ENCODE measurements around the gene PADI1.

- no peak for TF ChIP-seq CTCF (IDR thresholded peaks at IDR 0.05; ENCODE audit: low read depth, low read length, missing input control)
- no peak for TF ChIP-seq TAF1 (conservative IDR thresholded peaks at IDR 0.05)
- no peak for TF ChIP-seq RAD21 (IDR thresholded peaks at IDR 0.05)
- no peak for TF ChIP-seq ZBTB33 (IDR thresholded peaks at IDR 0.05)
- TF ChIP-seq MAX (IDR thresholded peaks at IDR 0.05): no peak
- no peak for TF ChIP-seq SP1 (IDR thresholded peaks at IDR 0.05)
- TF ChIP-seq HNF4A (conservative IDR thresholded peaks at IDR 0.05): no peak
- no peak for TF ChIP-seq REST (IDR thresholded peaks at IDR 0.05)
- TF ChIP-seq FOXA1 (IDR thresholded peaks at IDR 0.05): no peak
- no peak for TF ChIP-seq GABPA (IDR thresholded peaks at IDR 0.05 in 1 of 2, conservative IDR thresholded peaks at IDR 0.05 in 1 of 2)
- no peak for TF ChIP-seq YY1 (IDR thresholded peaks at IDR 0.05)
- no peak for TF ChIP-seq NR2F2 (IDR thresholded peaks at IDR 0.05)
These were observed 88.9 kb downstream of the PADI1 start for GRCh38 chr1:17293681-17294425.

Measured in liver (tissue), 3 donors.